HepG2 (cell line): ENCODE measurements around the gene HEPACAM. TPM values are rescaled to one million over a fixed set of nuclear protein-coding genes. Genes with fewer than 3 reads are reported as not detected.

Experiments
- ATAC-seq: fragments of 200-7000 bp; cut with Tn5 transposase; 3 replicates; pipeline ENCODE4 v1.9.1; 2020; ENCODE audit warnings: mild to moderate bottlenecking, moderate library complexity
- BruUV-seq: library from RNA; stranded (reverse); fragments of 400-500 nt; replicated peaks from 2 replicates; lab custom pipeline; 2021; lab: Mats Ljungman, UMichigan
- CTCF ChIA-PET: fragments of 300-600 bp; formaldehyde crosslinking; extraction: SDS; loops from one replicate; lab custom pipeline; 2021; ENCODE audit warnings: low total read pairs, inconsistent platforms, low intra/inter-chr PET ratio; lab: Yijun Ruan, JAX
- POLR2A ChIA-PET: fragments of 350-600 bp; sonication (Branson Sonifier 250); formaldehyde crosslinking; loops from one replicate; lab custom pipeline; 2020; ENCODE audit warnings: antibody characterized with exemption, inconsistent platforms; lab: Yijun Ruan, JAX
- DNase-seq: peaks from one replicate; pipeline ENCODE4 v3.0.0-alpha.2; 2015; ENCODE audit warnings: low spot score
- FAIRE-seq: peaks from 3 replicates; lab custom pipeline; 2011; peaks lifted over from hg19 to GRCh38; lab: Jason Lieb, UNC
- H2AFZ ChIP-seq: one replicate; pipeline ENCODE4 v1.6.1; 2011; ENCODE audit warnings: low read length, inconsistent platforms
- H3K27ac ChIP-seq: fragments of 300-600 bp; 3 replicates; pipeline ENCODE4 v1.8.0; 2011; ENCODE audit warnings: mixed run types, mild to moderate bottlenecking, mixed read lengths, low read length, inconsistent platforms; ENCODE audit not compliant: insufficient read depth; ENCODE audit errors: extremely low read length
- H3K27me3 ChIP-seq, 2 experiments: fragments of 200-600 bp in 1 of 2; 2 replicates in 1 of 2; 3 replicates in 1 of 2; pipeline versions ENCODE4 v1.6.0 to v1.8.0; 2011; ENCODE audit warnings: low read length in 2 of 2, mild to moderate bottlenecking in 2 of 2, moderate library complexity in 2 of 2, inconsistent platforms in 1 of 2; ENCODE audit not compliant: insufficient read depth in 2 of 2, control insufficient read depth in 1 of 2
- H3K36me3 ChIP-seq, 2 experiments: fragments of 200-600 bp in 1 of 2; replicated peaks in 1 of 2; 2 replicates in 1 of 2; 3 replicates in 1 of 2; pipeline versions ENCODE4 v1.5.1 to v1.8.0; 2011; ENCODE audit warnings: low read length in 2 of 2, inconsistent platforms in 1 of 2; ENCODE audit not compliant: insufficient read depth in 2 of 2, control insufficient read depth in 1 of 2
- H3K4me1 ChIP-seq: 2 replicates; pipeline ENCODE4 v1.5.1; 2012; ENCODE audit warnings: low read length, inconsistent platforms; ENCODE audit not compliant: insufficient read depth
- H3K4me2 ChIP-seq: 2 replicates; pipeline ENCODE4 v1.6.0; 2011; ENCODE audit warnings: low read depth, low read length, inconsistent platforms
- H3K4me3 ChIP-seq, 3 experiments: fragments of 200-600 bp in 1 of 3; sonication (generic), shearing (Covaris generic) in 1 of 3; replicated peaks in 1 of 3; 2 replicates each; pipeline ENCODE4 v1.5.1; 2011 to 2016; ENCODE audit warnings: low read length in 3 of 3, inconsistent platforms in 2 of 3, low read depth in 2 of 3, mild to moderate bottlenecking in 2 of 3, control low read depth in 1 of 3, mixed read lengths in 1 of 3; ENCODE audit not compliant: insufficient read depth in 1 of 3
- H3K79me2 ChIP-seq: one replicate; pipeline ENCODE4 v1.6.1; 2011; ENCODE audit warnings: low read length, inconsistent platforms; ENCODE audit not compliant: insufficient read depth
- H3K9ac ChIP-seq: 2 replicates; pipeline ENCODE4 v1.6.0; 2011; ENCODE audit warnings: mild to moderate bottlenecking, low read depth, low read length, inconsistent platforms; ENCODE audit not compliant: insufficient read depth
- H3K9me3 ChIP-seq: 2 replicates; pipeline ENCODE4 v1.5.1; 2012; ENCODE audit warnings: mild to moderate bottlenecking, low read length
- H4K20me1 ChIP-seq: 2 replicates; pipeline ENCODE4 v1.6.0; 2011; ENCODE audit warnings: inconsistent platforms, mild to moderate bottlenecking, low read length, moderate library complexity; ENCODE audit not compliant: insufficient read depth
- PHF20 ChIP-seq: sonication (generic); formaldehyde crosslinking; IDR thresholded peaks from 2 replicates; pipeline ENCODE4 v1.5.0; 2020; ENCODE audit warnings: mild to moderate bottlenecking, missing genetic modification reagents
- ZBTB40 ChIP-seq, 2 experiments: fragments of 450-650 bp in 1 of 2; sonication (generic) in 1 of 2; formaldehyde crosslinking in 1 of 2; IDR thresholded peaks; 2 replicates each; pipeline versions ENCODE4 v1.6.1 to v1.8.0; 2016 to 2022; ENCODE audit warnings: antibody characterized with exemption in 1 of 2, mild to moderate bottlenecking in 1 of 2, missing genetic modification reagents in 1 of 2
- WGBS: methylation state at CpG from one replicate; pipeline ENCODE4 v1.1.6; 2017; ENCODE audit warnings: low lambda C conversion rate; 5-methylcytosine and 5-hydroxymethylcytosine counted together
- in situ Hi-C: cut with HindIII; loops from 2 replicates; pipeline ENCODE4 v1.10.0; 2017; ENCODE audit warnings: low pct_unique_long_range_greater_than_20kb; ENCODE audit not compliant: extremely low pct_ligation_motif_present
- intact Hi-C: fragments of 100-400 bp; cut with micrococcal nuclease; formaldehyde crosslinking; loops from one replicate; pipeline ENCODE4 v1.10.0; 2022; ENCODE audit not compliant: unreplicated experiment
- polyA plus RNA-seq, 8 experiments: library from polyadenylated mRNA; depleted of rRNA in 3 of 8; stranded (reverse) in 7 of 8; unstranded in 1 of 8; fragments of >200 nt; fragmentation: Illumina TruSeq in 4 of 8; extraction: Trizol in 4 of 8; gene quantifications; 2 replicates each; pipeline versions ENCODE4 v1.2.1 to v1.2.3, GENCODE V29; 2011 to 2016; ENCODE audit warnings: low read depth in 4 of 8, missing spikeins in 1 of 8, mixed read lengths in 1 of 8; ENCODE audit not compliant: insufficient read depth in 1 of 8
- total RNA-seq, 5 experiments: library from RNA; depleted of rRNA; stranded (reverse); fragments of >200 nt; fragmentation: Illumina TruSeq; extraction: Trizol; gene quantifications; 2 replicates each; pipeline ENCODE4 v1.2.3, GENCODE V29; 2016; ENCODE audit warnings: low read depth in 1 of 5

HEPACAM gene
- total and polyA plus RNA-seq, 2 of the 13 experiments (the other 11 are each of a cell fraction or from before 2014, with no cell fraction given) = 66.9 to 121 TPM

GRCh38 chr11:124875401-124875800 is 60.4 kb downstream of the HEPACAM start:
- in situ Hi-C loops = loop anchor here (5.0 kb wide), 1 partner anchor 77 kb away; the partner anchor contains the start of gene CCDC15
- CTCF ChIA-PET = interaction anchor here (1.7 kb wide), 1 partner anchor 8 kb away, joined by 5 read pairs; no protein-coding TSS in a partner anchor
- peaks cover 40% of the 10 kb centered on the region for H3K4me1 ChIP-seq

More at GRCh38 chr11:124875401-124875800, 60.4 kb downstream of the HEPACAM start:
- FAIRE-seq (no peak), DNase-seq (no peak), ATAC-seq (no peak)
- Histone ChIP-seq H2AFZ (no peak overlapping the region), H4K20me1 (no peaks in the 10 kb centered on the region), H3K9ac (no peak overlapping the region), H3K36me3 (no peaks in the 10 kb centered on the region), H3K79me2 (no peaks in the 10 kb centered on the region), H3K27me3 (peaks cover 2 to 67% of the 10 kb centered on the region in 2 experiments; a peak in 4 of 5 replicates), H3K9me3 (no peaks in the 10 kb centered on the region), H3K4me2 (peak overlapping the region; percentile 86), H3K4me3 (peak overlapping the region in 1 of 3 experiments; percentile 78; a peak in 2 of 6 replicates), H3K27ac (no peak overlapping the region)
- WGBS = 57% methylated on average over 3 of the region's 3 CpGs
- POLR2A ChIA-PET = interaction anchor here (1.3 kb wide), 2 partner anchors 61 to 74 kb away, joined by 3 to 7 read pairs; partner anchors contain the start of gene HEPACAM
- intact Hi-C loops = no loop called here
- no TSS peak for BruUV-seq
- 0 out of 2 replicates have a peak, but pooled peaks have one; percentile 10 for TF ChIP-seq PHF20 (CRISPR knock-in tag)
- no peak for TF ChIP-seq ZBTB40 (IDR thresholded peaks at IDR 0.05)
- TF ChIP-seq ZBTB40 (CRISPR knock-in tag; IDR thresholded peaks at IDR 0.05) = no peak
